ENCODE data around the gene USPL1. TPM values are rescaled to one million over a fixed set of nuclear protein-coding genes. Genes with fewer than 3 reads are reported as not detected.

Gene USPL1
- total RNA-seq, 3 donors from 2014 or later = 10.9 to 16.1 (median 11.4) TPM

DNA sequence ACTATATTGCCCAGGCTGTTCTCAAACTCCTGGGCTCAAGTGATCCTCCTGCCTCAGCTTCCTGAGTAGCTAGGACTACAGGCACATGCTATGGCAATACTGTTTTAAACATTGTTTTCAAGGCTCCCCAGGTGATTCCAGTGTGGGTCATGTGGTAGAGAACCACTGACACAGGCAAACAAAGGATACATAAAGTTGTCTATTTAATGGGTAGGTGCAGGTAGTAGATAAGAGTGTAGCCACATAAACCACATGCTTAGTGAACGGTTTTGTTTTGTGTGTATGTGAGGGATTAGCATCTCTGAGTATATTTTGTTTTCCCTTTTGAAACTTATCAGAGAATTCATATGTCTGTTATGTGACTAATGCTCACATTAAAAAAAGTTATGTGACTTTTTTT, 36.7 kb downstream of the USPL1 start:
- DNase-seq (no peak), ATAC-seq (no peak)
- Histone ChIP-seq H3K4me3 (no peak overlapping the region), H3K4me1 (ENCODE audit: low read depth) (no peaks in the 10 kb centered on the region), H3K36me3 (ENCODE audit: low read depth) (no peaks in the 10 kb centered on the region), H3K9me3 (no peaks in the 10 kb centered on the region)
- intact Hi-C loops (cut with DNase I, micrococcal nuclease) = no loop called here
- TF ChIP-seq, protein P1, sequence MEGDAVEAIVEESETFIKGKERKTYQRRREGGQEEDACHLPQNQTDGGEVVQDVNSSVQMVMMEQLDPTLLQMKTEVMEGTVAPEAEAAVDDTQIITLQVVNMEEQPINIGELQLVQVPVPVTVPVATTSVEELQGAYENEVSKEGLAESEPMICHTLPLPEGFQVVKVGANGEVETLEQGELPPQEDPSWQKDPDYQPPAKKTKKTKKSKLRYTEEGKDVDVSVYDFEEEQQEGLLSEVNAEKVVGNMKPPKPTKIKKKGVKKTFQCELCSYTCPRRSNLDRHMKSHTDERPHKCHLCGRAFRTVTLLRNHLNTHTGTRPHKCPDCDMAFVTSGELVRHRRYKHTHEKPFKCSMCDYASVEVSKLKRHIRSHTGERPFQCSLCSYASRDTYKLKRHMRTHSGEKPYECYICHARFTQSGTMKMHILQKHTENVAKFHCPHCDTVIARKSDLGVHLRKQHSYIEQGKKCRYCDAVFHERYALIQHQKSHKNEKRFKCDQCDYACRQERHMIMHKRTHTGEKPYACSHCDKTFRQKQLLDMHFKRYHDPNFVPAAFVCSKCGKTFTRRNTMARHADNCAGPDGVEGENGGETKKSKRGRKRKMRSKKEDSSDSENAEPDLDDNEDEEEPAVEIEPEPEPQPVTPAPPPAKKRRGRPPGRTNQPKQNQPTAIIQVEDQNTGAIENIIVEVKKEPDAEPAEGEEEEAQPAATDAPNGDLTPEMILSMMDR (IDR thresholded peaks at IDR 0.05) = no peak

DNA sequence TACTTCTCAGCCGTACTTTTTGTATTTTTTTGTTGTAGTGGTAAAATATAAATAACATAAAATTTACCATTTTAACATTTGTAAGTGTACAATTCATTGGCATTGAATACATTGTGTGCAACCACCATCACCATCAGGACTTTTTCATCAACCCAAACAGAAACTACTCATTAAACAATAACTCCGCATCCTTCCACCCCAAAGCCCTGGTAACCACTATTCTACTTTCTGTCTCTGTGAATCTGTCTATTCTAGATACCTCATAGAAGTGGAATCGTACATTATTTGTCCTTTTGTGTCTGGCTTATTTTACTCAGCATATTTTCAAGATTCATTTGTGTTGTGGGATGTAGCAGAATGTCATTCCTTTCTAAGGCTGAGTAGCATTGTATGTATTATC, 38.5 kb downstream of the USPL1 start:
- intact Hi-C loops (cut with DNase I, micrococcal nuclease) = no loop called here
- H3K36me3 ChIP-seq (ENCODE audit: low read depth) = no peaks in the 10 kb centered on the region
- H3K4me3 ChIP-seq = no peak overlapping the region
- TF ChIP-seq, protein P1 (IDR thresholded peaks at IDR 0.05) = no peak
- DNase-seq (no peak), ATAC-seq (no peak)
- H3K9me3 ChIP-seq = no peaks in the 10 kb centered on the region
- H3K4me1 ChIP-seq (ENCODE audit: low read depth) = no peaks in the 10 kb centered on the region

DNA sequence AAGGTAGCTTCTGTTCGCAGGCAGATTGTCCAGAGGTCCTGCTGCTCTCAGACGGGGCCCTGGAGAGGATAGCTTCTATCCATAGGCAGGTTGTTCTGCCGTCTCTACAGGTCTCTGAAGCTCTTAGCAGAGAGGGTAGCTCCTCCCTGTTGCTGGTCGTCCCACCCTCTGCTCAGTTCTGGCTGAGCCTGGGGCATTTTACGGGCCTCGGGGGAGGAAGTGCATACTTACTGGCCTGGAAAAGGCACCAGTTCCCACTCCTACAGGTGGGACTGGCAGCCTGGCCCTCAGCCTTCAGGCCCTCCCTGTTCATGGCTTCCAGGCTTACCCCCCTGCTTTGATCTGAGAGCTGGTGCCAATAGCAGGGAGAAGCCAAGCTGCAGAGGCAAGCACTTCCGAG, 42.3 kb downstream of the USPL1 start:
- intact Hi-C loops (cut with DNase I, micrococcal nuclease) = no loop called here
- Histone ChIP-seq H3K9me3 (no peaks in the 10 kb centered on the region), H3K36me3 (ENCODE audit: low read depth) (no peaks in the 10 kb centered on the region), H3K4me1 (ENCODE audit: low read depth) (no peaks in the 10 kb centered on the region), H3K4me3 (no peak overlapping the region)
- ATAC-seq (peak; percentile 41), DNase-seq (no peak)
- TF ChIP-seq, protein P1 (IDR thresholded peaks at IDR 0.05) = no peak

DNA sequence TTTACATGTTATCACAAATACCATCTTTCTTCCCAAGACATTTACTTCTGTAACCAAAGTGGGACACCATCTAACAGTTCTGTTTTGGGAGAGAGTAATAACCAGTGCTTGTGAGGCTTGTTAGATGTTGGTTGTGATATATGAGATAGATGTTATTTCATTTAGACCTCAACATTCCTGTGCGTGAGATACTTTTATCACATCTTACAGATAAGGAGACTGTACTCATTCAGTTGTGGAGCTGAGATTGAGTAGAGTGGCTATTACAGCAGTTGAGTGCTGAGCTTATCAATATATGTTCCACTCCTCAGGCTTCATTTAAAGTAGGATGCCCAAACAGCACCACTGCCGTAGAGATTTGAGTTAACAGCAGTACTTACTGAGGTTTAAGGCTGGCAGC, 43.1 kb downstream of the USPL1 start:
- Histone ChIP-seq H3K9me3 (no peaks in the 10 kb centered on the region), H3K4me3 (no peak overlapping the region), H3K36me3 (ENCODE audit: low read depth) (no peaks in the 10 kb centered on the region), H3K4me1 (ENCODE audit: low read depth) (no peaks in the 10 kb centered on the region)
- TF ChIP-seq, protein P1 (IDR thresholded peaks at IDR 0.05) = no peak
- ATAC-seq (no peak), DNase-seq (no peak)
- intact Hi-C loops (cut with DNase I, micrococcal nuclease) = no loop called here

DNA sequence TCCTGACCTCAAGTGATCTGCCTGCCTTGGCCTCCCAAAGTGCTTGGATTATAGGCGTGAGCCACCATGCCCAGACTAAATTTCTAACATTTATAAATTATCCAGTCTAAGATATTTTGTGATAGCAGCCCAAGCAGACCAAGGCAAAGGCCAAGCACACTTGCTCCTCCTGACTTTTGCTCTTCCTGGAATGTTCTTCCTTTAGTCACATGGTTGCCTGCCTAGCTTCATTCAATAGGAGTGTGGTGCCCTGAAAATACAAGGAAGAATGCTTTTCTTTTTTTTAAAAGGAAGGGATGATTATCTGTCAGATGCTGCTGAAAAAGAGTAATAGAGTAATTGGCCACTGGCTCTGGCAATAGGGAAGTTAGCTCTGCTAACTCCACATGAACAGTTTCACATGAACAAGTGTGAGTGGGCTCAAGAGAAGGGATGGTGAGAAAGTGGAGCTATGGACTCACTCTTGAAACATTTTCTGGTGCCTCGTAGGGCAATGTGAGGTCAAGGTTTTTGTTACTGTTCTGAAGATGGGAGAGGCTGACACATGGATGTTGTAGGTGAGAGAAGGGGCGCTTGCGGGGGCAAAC, 47.1 kb downstream of the USPL1 start:
- Histone ChIP-seq H3K9me3 (no peaks in the 10 kb centered on the region), H3K4me3 (no peak overlapping the region), H3K4me1 (ENCODE audit: low read depth) (no peaks in the 10 kb centered on the region), H3K36me3 (ENCODE audit: low read depth) (no peaks in the 10 kb centered on the region)
- TF ChIP-seq, protein P1 (IDR thresholded peaks at IDR 0.05) = no peak
- DNase-seq (no peak), ATAC-seq (peak; percentile 9)
- intact Hi-C loops (cut with DNase I, micrococcal nuclease) = no loop called here

DNA sequence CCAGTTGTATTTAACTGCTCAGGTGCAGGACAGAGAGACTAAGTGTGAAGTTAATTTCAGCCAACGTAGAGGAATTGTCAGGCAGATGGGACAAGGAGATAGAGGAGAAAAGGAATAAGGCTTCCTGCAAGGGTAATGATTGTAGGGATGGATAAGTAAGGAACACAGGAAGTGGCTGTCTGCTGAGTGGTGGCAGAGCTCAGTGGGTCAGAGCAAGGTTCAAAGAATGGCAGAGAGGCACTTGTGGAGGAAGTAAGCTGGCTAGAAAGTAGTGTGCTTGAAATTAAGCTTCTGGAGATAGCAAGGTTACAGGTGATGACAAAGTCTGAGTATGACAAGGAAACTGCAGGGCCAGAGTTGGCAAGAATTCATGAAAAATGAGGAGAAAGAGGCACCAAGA, 47.9 kb downstream of the USPL1 start:
- H3K4me1 ChIP-seq (ENCODE audit: low read depth) = no peaks in the 10 kb centered on the region
- ATAC-seq (peak; percentile 71), DNase-seq (no peak)
- H3K4me3 ChIP-seq = no peak overlapping the region
- intact Hi-C loops (cut with DNase I, micrococcal nuclease) = no loop called here
- no peaks in the 10 kb centered on the region for H3K36me3 ChIP-seq (ENCODE audit: low read depth)
- H3K9me3 ChIP-seq = no peaks in the 10 kb centered on the region
- TF ChIP-seq, protein P1 (IDR thresholded peaks at IDR 0.05) = no peak

Measured in mucosa of descending colon (tissue), 3 donors.